IPS DF 19.7 (cell line): Measurements from ENCODE around the gene TAPBPL.
"Not testable (repeated sequence)": the region's sequence is repeated elsewhere in the genome, so short reads cannot be mapped to it uniquely, and the experiment has no call there.

Experiments
- DNase-seq: peaks from one replicate; pipeline ENCODE4 v3.0.0-alpha.2; 2013; ENCODE audit warnings: low read depth, low spot score

Gene TAPBPL

GRCh38 chr12:6490673-6491072, 38.8 kb downstream of the TAPBPL start:
- not testable (repeated sequence) for DNase-seq

- peak; percentile 70 for DNase-seq
Measured at GRCh38 chr12:6492838-6493496, 41.1 kb downstream of the TAPBPL start, which contains the start of gene MRPL51. Gene MRPL51, minus strand, starts transcription at chr12:6493262. Its CDS starts 126 bp downstream, at chr12:6493136.

DNA sequence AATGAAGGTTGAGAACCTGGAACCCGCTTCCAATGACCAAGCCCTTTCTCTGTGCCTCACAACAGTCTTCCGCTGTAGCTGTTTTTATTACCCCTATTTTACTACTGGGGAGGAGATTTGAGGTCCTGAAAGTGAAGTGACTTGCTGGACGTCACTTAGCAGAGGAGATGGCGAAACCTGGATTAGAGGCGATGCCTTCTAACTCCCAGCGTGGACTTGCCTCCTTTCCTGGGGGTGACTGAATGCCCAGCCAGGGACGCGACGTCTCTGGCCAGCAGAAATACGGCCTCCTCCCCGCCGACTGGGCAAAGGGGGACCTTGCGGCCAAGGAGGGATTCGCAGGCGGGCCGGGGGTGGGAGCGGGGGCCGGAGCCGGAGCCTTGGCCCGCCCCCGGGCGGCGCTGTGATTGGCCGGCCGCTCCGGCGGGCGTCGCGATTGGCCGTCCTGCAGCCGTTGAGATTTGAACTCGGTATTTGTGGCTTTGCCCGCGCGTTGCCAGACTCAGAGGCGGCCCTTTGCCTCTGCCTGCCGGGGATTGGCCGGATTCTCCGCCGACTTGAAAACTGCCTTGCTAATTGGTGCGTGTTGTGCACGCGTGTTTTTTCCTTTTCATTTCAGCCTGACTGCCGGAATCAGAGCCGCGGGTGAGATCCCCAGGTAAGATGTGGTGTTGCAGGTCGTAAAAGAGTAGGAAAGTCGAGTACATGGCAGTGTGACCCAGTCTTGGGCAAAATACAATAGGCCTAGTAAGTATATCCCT, 41.8 kb downstream of the TAPBPL start, which contains the start of gene NCAPD2:
NCAPD2 (plus strand) TSS at position 606 of the 761 bp plus-strand sequence. CDS start 997 bp downstream, outside the sequence.
- DNase-seq: peak; percentile 80

GRCh38 chr12:6494258-6494743, 42.5 kb downstream of the TAPBPL start:
- no peak for DNase-seq

DNA sequence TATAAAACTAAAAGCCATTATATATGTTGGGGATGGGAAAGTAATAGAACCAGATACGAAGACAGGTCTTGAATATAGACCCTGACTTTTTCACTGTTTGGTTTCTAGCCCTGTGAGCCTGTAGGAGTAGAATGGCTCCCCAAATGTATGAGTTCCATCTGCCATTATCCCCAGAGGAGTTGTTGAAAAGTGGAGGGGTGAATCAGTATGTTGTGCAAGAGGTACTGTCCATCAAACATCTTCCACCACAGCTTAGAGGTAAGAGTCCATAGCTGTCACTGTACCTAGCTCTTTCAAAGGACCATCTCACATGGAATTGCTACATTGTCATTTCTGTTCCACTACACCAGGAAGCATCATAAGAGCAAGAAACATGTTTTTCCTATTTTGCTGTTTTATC, 43.1 kb downstream of the TAPBPL start:
- no peak for DNase-seq

- DNase-seq: not testable (repeated sequence)
Measured at GRCh38 chr12:6497291-6497690, 45.4 kb downstream of the TAPBPL start.

DNA sequence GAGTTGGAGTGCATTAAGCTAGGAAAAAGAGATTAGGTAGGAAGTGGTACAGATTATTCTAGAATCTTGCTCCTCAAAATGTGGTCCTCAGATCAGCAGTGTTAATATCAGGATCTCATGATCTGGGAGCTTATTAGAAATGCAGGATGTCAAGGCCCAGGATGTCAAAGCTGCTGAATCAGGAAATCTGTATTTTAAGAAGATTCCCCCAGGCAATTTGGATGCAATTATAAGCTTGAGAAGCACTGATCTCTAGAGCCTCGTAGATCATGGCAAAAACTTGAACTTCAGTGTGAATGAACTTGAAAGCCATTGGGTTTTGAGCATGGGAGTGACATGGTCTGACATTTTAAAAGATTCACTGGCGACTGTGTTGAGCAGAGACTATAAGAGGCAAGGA, 48.6 kb downstream of the TAPBPL start:
- no peak for DNase-seq

- peak; percentile 17 for DNase-seq
Measured at GRCh38 chr12:6507102-6507998, 55.5 kb downstream of the TAPBPL start.

GRCh38 chr12:6508087-6508486, 56.2 kb downstream of the TAPBPL start:
- no peak for DNase-seq
